Stimulated activated CD4-positive, alpha-beta T cell treated with anti-CD3 and anti-CD28 coated beads, Interleukin-2, amount 100 ng/mL, for 48 hours (primary cell): ENCODE measurements around the gene FMN1.

Experiments used
- DNase-seq, 2 donors: peaks; one replicate each; pipeline ENCODE4 v3.0.0-alpha.2; 2020

FMN1 gene

DNA sequence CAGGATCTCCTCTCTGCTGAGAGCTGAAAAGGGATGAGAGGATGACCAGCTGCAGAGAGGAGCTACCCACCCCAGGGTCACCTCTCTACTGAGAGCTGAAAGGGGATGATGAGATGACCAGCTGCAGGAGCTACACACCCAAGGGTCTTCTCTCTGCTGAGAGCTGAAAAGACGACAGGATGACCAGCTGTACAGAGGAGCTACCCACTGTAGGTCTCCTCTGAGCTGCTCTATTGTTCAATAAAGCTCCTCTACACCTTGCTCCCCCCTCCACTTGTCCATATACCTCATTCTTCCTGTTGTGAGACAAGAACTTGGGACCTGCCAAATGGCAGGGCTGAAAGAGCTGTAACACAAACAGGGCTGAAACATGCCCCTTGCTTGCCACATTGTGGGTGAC lies 149.9 kb downstream of the FMN1 start:
- no peak for DNase-seq

DNA sequence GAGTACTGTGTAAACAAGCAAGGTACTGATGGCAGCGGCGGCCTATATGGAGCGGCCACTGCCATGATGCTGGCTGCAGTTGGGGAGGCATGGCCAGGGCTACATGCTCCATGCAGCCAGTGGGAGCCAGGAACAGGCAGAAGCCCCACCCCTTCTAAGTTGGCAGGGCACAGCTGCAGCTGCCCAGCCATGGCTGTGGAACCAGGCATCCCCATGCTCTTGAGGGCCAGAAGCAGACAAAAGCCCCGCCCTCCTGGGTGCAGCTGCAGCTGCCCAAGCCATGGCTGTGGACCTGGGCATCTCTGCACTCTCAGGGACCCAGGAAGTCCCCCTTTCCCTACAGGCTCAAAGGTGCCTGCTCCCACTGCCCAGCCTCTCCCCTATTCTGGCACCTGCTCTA lies 150.9 kb downstream of the FMN1 start:
- no peak for DNase-seq

DNA sequence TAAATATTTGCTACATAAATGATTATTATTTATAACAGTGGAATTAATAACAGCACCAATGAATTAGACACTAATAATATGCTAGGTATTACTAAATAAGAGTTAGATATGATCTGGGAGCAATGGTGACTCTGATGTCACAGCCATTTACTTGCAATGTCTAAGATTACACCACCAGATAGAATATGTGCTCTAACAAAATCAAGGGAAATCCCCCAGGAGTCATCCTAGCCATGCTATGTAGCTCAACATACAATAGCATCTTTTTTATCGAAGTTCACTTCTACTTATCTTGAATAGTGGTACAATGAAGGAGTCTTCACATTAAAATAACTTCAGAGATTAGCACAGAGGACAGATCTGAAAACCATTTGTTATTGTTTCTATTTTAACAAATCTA lies 154.0 kb downstream of the FMN1 start:
- DNase-seq: no peak

DNA sequence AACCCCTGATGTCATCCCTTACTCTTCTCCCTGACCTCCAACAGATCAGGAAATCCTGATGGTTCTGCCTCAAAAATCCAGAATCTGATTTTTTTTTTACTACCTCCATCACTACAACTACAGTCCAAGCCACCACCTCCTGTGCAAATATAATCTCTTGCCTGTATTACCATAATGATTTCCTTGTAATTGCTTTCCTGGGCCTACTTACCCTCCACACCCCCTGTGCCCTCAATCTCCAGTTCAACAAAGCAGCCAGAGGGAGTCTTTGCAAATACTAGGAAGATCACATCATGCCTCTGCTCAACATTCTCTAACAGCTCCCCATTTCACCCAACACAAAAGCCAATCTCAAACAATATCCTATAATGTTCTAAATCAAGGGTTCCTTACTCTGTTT lies 159.9 kb downstream of the FMN1 start:
- no peak for DNase-seq

DNA sequence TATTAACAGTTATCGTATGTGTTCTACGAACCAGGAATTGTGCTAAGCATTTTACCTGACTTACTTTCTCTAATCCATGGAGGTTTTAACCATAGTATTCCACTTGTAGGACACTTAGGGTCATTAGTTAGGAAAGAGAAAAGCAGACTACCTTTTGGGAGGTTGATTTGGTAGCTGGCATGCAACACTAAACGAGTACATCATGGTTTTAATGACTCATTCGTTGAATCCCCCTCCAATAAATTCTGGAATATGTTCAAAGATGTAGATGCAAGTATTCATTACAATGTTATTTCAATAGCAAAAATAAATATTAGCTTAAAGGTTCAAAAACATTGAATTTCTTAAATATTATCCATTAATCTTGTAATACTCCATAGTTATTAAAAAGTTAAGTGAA lies 162.5 kb downstream of the FMN1 start:
- no peak for DNase-seq

DNA sequence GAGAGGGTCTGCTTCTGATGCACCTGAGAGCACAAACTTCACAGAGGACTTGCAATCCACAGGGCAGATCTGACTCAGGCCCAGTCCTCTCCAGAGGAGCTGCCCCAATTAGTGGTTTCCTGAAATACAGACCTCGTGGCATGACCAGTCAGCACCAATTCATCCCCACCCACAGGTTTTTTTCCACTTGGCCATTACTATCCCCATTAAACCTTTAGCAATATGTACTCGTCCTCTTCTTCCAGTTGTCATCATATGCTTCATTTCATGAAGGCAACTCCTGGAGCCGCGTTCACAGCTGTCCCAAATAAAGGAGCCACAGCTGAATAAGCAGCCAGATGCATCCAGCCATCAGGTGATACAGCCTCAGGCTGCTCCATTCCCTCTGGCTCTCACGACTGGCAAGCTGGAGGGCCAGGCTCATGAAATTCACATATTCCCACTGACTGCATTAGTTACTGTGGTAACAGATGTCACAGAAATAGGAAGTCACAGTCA lies 163.1 kb downstream of the FMN1 start:
- no peak for DNase-seq

DNA sequence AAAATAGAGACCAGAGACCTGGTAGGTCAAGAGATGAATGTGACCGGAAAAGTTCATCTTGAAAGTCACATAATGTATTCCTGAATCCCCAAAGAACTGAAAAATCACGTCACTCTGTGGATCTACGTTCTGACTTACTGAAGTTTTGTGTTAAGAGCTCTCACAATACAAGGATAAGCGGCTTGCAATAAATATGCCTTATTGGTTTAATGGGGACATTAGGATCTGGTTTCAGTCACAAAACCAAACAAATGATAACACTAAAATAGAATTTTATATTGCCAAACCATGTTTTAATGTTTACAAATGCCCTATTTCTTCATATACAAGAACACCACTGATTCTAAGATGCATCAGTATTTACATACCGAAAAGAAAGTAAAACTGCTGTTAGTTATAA lies 164.2 kb downstream of the FMN1 start:
- DNase-seq: no peak

DNA sequence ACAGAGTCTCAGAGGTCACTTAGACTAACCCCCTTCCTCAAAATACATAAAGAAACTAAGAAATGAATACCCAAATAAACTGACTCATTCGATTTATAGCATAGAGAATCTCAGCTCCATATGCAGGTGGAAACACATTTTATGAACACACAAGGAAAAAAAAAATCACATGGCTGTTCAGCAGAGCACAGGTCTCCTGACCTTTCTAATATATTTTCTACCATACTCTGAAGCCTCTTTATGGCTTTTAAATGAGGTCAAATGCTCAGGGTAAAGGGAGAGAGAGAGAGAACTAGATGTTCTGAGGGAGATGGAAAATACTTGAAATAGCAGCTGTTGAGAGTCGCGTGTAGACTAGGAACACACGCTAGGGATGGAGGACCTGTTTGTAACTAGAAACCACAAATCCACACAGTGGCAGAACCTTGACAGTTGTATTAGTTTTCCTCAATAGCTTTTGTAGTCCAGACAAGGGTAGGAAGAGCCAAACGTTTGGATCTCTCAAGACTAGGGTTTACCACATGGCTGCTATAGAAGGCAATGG lies 165.3 kb downstream of the FMN1 start:
- DNase-seq: no peak

DNA sequence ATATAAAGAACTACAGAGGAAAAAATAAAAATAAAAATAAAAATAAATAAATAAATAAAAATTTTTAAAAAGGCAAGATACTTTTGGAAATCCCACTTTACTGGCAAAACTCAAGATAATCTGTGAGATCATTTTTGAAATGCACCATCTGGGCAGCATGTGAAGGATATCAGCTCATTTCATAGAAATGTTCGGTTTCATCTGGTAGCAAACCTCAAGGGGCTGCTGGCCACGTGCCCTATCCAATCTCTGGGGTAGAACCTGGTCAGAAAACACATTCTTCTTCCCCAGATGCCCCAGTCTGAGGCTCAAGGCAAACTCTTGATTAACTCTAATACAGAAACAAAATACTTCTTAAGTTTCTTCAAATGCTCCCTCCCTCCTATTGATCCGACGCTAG lies 166.0 kb downstream of the FMN1 start:
- DNase-seq: no peak

DNA sequence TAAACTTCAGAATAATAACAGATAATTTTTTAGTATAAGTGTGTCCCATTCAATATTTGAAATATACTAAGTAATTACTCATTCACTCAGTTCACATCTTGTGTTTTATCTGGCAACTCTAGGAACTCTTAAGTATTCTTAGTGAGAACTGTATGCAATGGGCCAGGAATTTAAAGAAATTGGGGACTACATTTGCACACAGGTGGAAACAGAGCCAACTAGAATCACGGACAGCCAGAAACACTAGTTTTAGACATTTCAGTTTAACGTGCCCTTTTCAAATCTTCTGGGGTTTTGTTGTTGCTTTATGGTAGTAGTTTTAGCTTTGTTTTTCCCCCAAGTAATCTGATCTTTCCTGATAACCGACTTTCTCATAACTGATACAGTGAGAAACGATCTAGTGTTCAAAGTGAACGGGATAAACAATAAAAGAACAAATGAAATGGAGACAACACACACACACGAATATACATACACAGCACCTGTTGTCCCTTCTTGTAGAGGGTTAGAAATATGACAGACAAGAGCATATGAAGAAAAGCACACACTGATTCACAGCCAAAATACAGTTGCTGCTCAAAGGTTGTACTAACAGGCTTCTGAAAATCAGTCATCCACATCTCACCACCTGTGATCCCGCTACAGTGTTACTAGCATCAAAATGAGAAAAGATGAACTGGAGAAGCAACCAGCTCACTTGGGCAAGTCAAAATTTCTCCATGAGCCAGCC lies 167.0 kb downstream of the FMN1 start:
- no peak for DNase-seq

DNA sequence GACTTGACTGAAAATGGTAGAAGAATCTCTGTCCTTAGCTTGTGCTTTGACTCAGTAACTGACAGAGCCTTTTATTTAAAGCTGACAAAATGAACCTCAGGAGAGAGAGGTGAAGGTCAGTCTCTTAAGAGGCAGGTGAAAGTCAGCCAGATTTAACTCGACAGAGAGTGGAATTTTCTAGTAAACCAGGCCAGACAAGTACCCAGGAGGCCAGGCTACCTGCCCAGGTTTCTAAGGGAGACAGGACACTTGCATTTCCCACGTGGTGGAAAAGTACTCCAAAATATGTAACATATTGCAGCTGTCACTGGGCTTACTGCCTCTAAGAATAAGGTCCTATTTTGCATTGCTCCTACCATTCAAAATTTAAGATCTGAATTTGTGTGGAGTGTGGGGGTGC lies 167.9 kb downstream of the FMN1 start:
- no peak for DNase-seq

DNA sequence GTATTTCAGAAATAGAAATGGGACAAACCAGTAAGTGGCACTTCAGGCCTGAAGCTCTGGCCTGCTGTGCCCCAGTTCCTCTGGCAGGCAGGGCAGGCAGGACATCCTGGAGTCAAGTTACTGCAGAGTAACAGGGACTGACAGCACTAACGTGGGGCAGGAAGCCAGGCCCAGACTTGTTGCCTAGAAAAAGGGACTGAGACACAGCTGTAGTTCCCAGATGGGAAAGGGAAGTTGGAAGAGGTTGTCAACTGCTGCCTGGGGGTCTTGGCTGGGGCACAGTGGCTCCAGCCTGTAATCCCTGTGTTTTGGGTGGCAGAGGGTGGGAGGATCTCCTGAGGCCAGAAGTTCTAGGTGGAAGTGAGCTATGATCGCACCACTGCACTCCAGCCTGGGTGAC lies 171.9 kb downstream of the FMN1 start:
- no peak for DNase-seq

DNA sequence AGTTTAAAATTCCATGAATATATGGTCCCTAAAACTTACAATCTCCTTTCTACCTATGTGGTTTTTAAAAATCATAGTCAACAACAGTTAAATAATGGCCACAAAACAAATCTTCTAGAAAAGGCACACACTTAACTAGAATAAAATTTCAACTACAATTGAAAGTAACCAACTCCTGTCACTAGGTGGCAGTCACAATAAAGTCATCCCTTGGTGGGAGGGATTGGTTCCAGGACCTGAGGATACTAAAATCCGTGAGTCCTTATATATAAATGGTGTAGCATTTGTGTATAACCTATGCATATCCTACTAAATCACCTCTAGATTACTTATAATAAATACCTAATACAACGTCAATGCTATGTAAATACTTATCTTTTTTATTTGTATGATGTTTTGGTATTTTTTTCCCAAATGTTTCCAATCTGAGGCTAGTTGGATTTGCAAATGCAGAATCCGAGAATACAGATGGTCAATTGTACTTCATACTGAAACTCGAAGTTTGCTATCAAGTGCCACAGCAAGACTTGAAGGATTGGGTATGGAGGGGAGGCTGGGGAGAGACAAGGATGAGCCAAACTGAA lies 172.6 kb downstream of the FMN1 start:
- DNase-seq: no peak

DNA sequence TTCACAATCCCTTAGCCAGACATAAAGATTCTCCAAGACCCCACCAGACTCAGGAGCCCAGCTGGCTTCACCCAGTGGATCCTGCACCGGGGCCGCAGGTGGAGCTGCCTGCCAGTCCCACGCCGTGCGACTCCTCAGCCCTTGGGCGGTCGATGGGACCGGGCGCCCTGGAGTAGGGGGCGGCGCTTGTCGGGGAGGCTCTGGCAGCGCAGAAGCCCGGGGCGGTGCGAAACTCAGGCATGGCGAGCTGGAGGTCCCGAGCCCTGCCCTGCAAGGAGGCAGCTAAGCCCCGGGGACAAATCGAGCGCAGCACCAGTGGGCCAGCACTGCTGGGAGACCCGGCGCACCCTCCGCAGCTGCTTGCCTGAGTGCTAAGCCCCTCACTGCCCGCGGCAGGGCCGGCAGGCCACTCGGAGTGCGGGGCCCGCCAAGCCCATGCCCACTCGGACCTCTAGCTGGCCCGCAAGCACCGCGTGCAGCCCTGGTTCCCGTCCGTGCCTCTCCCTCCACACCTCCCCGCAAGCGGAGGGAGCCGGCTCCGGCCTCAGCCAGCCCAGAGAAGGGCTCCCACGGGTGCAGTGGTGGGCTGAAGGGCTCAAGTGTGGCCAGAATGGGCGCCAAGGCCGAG lies 175.0 kb downstream of the FMN1 start:
- DNase-seq: no peak

DNA sequence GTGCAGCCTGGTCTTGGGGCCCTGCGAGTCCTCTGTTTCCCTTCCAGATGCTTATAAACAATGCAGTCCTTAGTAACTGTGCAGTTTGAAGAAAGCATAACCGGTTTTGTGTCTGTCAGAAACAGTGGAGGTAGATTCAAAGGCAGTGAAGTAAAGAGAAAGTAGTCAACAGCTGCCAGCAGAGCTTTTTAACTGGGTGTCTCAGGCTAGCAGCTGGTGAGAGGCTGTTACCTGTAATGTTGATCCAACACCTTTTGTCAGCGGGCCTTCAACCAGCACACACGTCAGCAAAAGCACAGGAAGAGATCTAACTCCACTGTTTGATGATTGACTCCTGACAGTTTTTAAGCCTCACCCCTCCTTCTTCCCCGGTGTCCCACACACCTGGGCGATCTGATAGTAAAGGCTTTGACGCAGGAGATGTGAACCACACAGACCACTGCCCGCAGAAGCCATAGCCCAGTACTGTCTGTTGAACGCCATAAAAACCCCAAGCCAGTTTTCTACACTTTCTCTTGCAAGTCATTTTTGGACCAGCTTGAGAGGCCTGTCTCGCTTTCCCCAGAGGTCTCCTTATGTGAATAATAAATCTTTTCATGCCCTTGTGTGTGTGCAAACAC lies 178.0 kb downstream of the FMN1 start:
- no peak for DNase-seq

DNA sequence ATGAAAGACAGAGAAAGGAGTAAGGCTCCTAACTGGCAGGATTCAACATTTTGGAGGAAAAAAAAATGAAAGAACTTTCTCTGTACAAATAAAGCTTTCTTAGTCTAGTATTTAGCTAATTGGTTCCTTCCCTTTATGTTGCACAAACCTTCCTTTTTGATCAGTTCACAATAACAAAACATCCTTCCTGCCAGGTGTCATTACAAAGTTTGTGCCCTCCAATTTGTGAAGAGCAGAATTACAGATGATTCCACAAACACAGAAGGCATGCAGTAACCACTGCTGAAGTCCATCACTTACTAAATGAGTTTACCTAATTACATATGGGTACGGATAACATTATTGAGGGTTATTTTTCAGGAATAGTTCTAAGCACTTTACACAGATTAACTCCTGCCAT lies 179.9 kb downstream of the FMN1 start:
- DNase-seq: no peak

DNA sequence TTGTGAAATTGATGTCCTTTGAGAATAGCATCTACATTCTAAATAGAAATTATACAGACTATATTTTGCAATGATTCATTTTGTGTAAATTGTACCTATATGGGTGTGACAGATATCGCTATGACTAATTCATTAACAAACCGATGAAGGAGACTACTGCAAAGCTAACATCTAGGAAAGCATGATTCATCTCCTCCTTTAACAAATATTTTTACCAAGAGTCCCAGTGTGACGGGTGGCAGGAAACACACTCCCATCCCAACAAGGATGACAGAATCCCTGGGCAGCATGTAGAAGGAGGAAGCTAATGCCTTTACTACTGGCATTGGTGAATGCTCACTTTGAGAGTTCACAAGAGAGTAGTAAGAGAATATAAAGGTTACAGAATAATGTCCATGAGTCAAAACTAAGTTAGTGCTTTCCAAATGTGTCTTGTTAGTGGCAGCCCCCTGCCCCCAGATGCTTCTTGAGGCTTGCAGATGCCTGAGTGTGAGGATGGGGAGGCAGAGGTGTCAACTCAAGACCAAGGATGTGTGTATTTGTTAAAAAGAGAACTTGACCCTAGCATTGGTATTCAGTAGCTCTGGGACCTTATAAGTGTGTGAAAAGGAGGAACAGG lies 180.6 kb downstream of the FMN1 start:
- no peak for DNase-seq

DNA sequence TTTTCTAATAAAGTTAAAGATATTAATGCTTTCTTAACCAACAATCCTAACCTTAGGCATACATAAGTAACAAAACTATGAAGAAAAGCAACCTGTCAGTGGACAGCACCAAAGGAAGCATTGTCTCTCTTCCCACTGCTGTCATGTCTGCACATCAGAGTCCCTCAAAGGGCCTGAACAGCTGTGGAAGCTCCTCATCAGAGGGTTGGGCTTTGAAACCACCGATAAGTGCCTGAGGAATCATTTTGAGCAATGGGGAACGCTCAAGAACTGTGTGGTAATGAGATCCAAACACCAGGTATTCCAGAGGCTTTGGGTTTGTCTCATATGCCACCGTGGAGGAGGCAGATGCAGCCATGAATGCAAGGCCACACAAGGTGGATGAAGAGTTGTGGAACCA lies 182.5 kb downstream of the FMN1 start:
- DNase-seq: no peak

DNA sequence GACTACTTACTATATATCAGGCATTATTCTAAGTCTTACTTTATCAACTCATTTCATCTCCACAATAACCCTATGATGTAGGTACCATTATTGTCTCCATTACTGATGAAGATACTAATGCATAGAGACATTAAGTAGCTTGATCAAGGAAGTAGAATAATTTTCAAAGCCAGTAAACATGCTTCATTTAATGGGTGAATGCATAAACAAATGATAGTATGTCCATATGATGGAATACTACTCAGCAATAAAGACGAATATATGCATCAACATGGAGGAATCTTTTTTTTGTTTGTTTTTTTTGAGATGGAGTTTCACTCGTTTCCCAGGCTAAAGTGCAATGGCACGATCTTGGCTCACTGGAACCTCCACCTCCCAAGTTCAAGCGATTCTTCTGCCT lies 184.9 kb downstream of the FMN1 start:
- no peak for DNase-seq

DNA sequence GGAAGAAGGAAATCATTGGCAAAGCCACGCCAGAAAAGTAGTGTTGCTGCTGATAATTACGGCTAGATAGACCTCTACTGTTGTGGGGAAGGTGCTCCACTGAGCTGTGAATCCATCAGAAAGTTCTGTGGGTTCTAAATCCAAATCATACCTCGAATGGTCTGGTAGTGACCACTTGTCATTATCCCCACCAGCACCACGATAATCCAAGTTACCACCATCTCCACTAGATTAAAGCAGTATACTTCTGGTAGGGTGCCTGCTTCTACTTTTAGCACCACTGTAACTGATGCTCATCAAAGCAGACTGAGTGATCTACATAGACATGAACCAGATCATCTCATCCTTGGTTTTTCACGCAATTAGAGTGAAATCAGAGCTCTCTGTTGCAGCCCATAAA lies 185.5 kb downstream of the FMN1 start:
- no peak for DNase-seq

DNA sequence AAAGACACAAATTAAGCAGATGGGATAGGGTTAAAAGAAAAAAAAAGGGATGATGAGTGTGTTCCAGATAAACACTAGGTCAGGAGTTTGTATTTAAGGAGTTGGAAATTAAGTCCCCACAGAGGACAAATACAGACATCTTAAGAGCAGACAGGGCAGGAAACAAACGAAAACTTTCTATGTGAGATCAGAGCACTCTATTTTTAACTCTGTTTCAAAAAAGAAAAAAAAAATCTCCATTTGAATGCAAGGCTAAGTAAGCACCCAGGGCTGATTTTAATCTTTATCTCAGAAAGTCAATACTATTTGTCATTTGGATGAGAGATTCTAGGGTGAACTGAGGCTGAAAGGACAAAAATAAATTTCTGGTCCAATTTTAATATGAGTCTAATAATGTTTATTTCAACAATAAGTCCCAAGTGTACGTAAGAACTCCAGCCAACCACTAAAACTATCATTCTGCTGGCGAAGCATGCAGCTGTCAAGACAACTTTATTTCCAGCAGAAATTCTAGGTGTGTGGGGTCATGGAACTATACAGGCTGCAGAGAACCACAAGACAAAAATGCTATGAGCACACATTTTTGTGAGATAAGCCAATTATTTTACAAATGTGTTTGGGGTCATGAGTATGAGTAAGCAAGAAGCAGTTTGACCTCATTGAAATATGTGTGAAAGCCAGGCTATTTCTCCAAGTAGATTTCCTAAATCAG lies 186.1 kb downstream of the FMN1 start:
- DNase-seq: no peak

DNA sequence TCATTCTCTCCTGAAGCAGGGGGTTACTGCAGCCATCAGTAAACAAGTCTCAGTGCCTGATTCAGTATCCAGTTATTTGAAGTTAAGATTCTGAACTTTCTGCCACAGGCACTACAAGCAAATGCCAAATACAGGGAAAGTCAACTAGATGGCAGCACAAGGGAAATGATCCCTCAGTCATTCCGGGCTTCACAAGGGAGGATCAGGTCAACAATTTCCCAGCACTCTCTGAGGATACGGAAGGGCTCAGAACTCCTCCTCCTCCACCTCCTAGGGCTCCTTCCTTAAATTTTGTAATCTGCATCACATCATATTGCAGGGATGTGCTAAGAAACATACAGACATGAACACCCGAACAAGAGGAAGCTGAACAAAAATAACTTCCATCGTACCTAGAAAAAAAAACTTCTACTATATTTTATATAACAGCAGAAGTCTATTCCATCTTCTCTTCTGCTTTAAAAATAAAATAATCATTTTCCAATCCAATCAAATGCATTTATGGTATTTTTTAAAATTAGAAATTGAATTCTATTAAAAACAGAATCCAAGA lies 187.1 kb downstream of the FMN1 start:
- no peak for DNase-seq
